BJ (cell line): ENCODE measurements around the gene FAT2. TPM values are rescaled to one million over a fixed set of nuclear protein-coding genes. Genes with fewer than 3 reads are reported as not detected.

ENCODE experiments used
- CTCF ChIA-PET: fragments of 350-600 bp; formaldehyde crosslinking; extraction: SDS; loops from one replicate; lab custom pipeline; 2021; ENCODE audit warnings: antibody characterized with exemption, inconsistent platforms; lab: Yijun Ruan, JAX
- POLR2A ChIA-PET: fragments of 300-600 bp; sonication (Branson Sonifier 250); formaldehyde crosslinking; extraction: SDS; loops from one replicate; lab custom pipeline; 2021; ENCODE audit warnings: antibody characterized with exemption; lab: Charles Lee
- DNase-seq: peaks from one replicate; pipeline ENCODE4 v3.0.0-alpha.2; 2011; ENCODE audit warnings: low read depth
- H3K27me3 ChIP-seq: 2 replicates; pipeline ENCODE4 v1.6.0; 2011; ENCODE audit warnings: low read length; ENCODE audit not compliant: control insufficient read depth, insufficient read depth
- H3K36me3 ChIP-seq: 2 replicates; pipeline ENCODE4 v1.5.1; 2011; ENCODE audit warnings: low read length; ENCODE audit not compliant: control insufficient read depth, insufficient read depth
- H3K4me3 ChIP-seq: 2 replicates; pipeline ENCODE4 v1.5.1; 2011; ENCODE audit warnings: low read depth, mild to moderate bottlenecking, control low read depth, low read length
- CTCF ChIP-seq: IDR thresholded peaks from 2 replicates; pipeline ENCODE4 v1.5.1; 2011; ENCODE audit warnings: low read depth, mild to moderate bottlenecking, control low read depth, inconsistent platforms, low read length, moderate library complexity; ENCODE audit not compliant: insufficient read depth
- polyA plus RNA-seq: library from polyadenylated mRNA; depleted of rRNA; stranded (reverse); fragments of >200 nt; gene quantifications from 2 replicates; pipeline ENCODE4 v1.2.3, GENCODE V29; 2011

Gene FAT2
- polyA plus RNA-seq, 1 experiment: not detected

DNA sequence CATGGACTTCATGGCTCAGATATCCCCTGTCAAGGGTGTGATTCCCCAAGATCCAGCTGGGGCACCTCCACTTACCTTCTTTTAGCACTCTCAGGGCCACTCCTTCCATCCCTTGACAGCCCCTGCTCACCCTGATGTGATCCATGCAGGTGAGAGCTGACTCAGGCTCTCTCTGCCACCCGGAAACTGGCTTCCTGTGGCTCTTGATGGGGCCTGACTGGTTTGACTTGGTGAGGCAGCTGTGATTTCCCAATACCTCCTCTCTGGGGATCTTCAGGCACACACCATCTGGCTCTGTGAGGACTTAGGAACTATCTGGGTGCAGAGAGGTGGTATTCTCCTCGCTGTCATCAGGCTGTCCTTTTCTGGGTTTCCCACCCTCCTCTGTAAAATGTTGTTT is 7.9 kb upstream of the FAT2 start:
- CTCF ChIA-PET: no interaction called here
- H3K27me3 ChIP-seq: peaks cover 3% of the 10 kb centered on the region
- POLR2A ChIA-PET: no interaction called here
- H3K4me3 ChIP-seq: no peak overlapping the region
- H3K36me3 ChIP-seq: no peaks in the 10 kb centered on the region
- no peak for DNase-seq
- TF ChIP-seq CTCF: no peak

- Histone ChIP-seq H3K4me3 (no peak overlapping the region), H3K36me3 (no peaks in the 10 kb centered on the region), H3K27me3 (peaks cover 3% of the 10 kb centered on the region)
- ChIA-PET CTCF (no interaction called here), POLR2A (no interaction called here)
- TF ChIP-seq CTCF: no peak
- no peak for DNase-seq
These were observed 7.4 kb upstream of the FAT2 start for GRCh38 chr5:151598549-151598948.

GRCh38 chr5:151597749-151598148 is 6.6 kb upstream of the FAT2 start:
- Histone ChIP-seq H3K36me3 (no peaks in the 10 kb centered on the region), H3K4me3 (no peak overlapping the region), H3K27me3 (peaks cover 3% of the 10 kb centered on the region)
- ChIA-PET CTCF (interaction anchor here (2.1 kb wide), 1 partner anchor 55 kb away, joined by 5 read pairs; no protein-coding TSS in a partner anchor), POLR2A (no interaction called here)
- no peak for TF ChIP-seq CTCF
- no peak for DNase-seq

- Histone ChIP-seq H3K27me3 (peaks cover 1% of the 10 kb centered on the region; the same call in 1 of the 2 replicates), H3K4me3 (no peak overlapping the region), H3K36me3 (no peaks in the 10 kb centered on the region)
- DNase-seq: no peak
- ChIA-PET POLR2A (interaction anchor here (0.6 kb wide), 1 partner anchor 88 kb away, joined by 4 read pairs; no protein-coding TSS in a partner anchor), CTCF (interaction anchor here (2.1 kb wide), 1 partner anchor 56 kb away, joined by 5 read pairs; no protein-coding TSS in a partner anchor)
- no peak for TF ChIP-seq CTCF
These were observed 5.9 kb upstream of the FAT2 start for GRCh38 chr5:151596828-151597539.

GRCh38 chr5:151595411-151595826 is 4.3 kb upstream of the FAT2 start:
- DNase-seq: no peak
- H3K4me3 ChIP-seq: no peak overlapping the region
- H3K27me3 ChIP-seq: peaks cover 1% of the 10 kb centered on the region; the same call in 1 of the 2 replicates
- CTCF ChIA-PET: interaction anchor here (0.8 kb wide), 1 partner anchor 144 kb away, joined by 3 read pairs; no protein-coding TSS in a partner anchor
- POLR2A ChIA-PET: no interaction called here
- no peaks in the 10 kb centered on the region for H3K36me3 ChIP-seq
- no peak for TF ChIP-seq CTCF
